Body of pancreas (tissue), 4 donors: ENCODE results near the gene TADA2A. TPM values are rescaled to one million over a fixed set of nuclear protein-coding genes. Genes with fewer than 3 reads are reported as not detected.

Source experiments
- ATAC-seq: fragments of 150-250 bp; one replicate; pipeline ENCODE4 v1.9.1; 2016
- DNase-seq, 4 donors: peaks; one replicate each; pipeline ENCODE4 v3.0.0-alpha.2; 2019
- H3K27ac ChIP-seq, 4 donors: fragments of 200-600 bp; sonication (generic); 1 replicate in 3 of 4; 2 replicates in 1 of 4; pipeline versions ENCODE4 v1.5.1 to v1.6.1; 2016 to 2019; ENCODE audit warnings: mild to moderate bottlenecking in 1 of 4, mixed read lengths in 1 of 4, moderate library complexity in 1 of 4
- H3K27me3 ChIP-seq, 2 donors: fragments of 200-600 bp; sonication (generic); one replicate each; pipeline ENCODE4 v1.6.0; 2016; ENCODE audit warnings: mild to moderate bottlenecking in 1 of 2
- H3K36me3 ChIP-seq, 2 donors: fragments of 200-600 bp; sonication (generic); replicated peaks in 1 of 2; 2 replicates each; pipeline ENCODE4 v1.5.1; 2016; ENCODE audit warnings: low read depth in 2 of 2; ENCODE audit not compliant: insufficient read depth in 1 of 2
- H3K4me1 ChIP-seq: fragments of 200-600 bp; sonication (generic); one replicate; pipeline ENCODE4 v1.6.0; 2016
- H3K4me3 ChIP-seq, 2 donors: fragments of 200-600 bp; sonication (generic); 1 replicate in 1 of 2; 2 replicates in 1 of 2; pipeline ENCODE4 v1.5.1; 2016 to 2019
- H3K9me3 ChIP-seq, 3 donors: fragments of 200-600 bp; sonication (generic); 1 replicate in 2 of 3; 2 replicates in 1 of 3; pipeline ENCODE4 v1.5.1; 2016
- POLR2A ChIP-seq, 3 donors: fragments of 450-650 bp; IDR thresholded peaks; one replicate each; pipeline ENCODE4 v1.6.1; 2016; ENCODE audit warnings: antibody characterized with exemption in 3 of 3, mild to moderate bottlenecking in 2 of 3
- WGBS, 2 donors: methylation state at CpG; one replicate each; pipeline ENCODE4 v1.1.5; 2017; 5-methylcytosine and 5-hydroxymethylcytosine counted together
- intact Hi-C: fragments of 100-400 bp; cut with DNase I; formaldehyde crosslinking; loops from one replicate; pipeline ENCODE4 v1.15.1; 2023
- total RNA-seq, 2 donors: library from RNA; depleted of rRNA; stranded (reverse); fragments of >200 nt; gene quantifications; one replicate each; pipeline ENCODE4 v1.1.0, GENCODE V29; 2016
- TF ChIP-seq, protein P1 (sequence below), 7 experiments: fragments of 450-650 bp in 4 of 7; fragments of 200-600 bp in 3 of 7; sonication (generic) in 3 of 7; IDR thresholded peaks; one replicate each; pipeline ENCODE4 v1.5.1; 2016 to 2019; ENCODE audit warnings: antibody characterized with exemption in 7 of 7

TADA2A gene
- total RNA-seq, 2 donors from 2014 or later, result 9.9 to 13.5 TPM

DNA sequence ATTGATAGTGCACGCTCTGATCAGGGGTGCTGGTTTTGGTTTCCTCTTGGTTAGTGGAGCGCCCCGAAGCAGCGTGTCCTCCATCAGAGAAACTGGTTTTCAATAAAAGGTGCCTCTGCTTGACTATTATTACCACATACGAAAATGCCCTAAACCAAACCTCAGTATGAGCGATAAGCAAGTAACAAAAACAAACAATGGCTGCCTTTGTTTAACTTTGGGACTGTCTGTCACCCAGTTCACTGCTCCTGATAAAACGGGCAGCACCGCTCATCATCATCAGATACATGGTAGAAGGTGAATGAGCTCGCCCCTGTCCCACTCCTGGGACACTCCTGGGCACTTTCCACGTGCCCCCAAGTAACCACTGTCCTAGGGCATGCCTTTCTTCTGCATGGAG lies 107.0 kb downstream of the TADA2A start:
- WGBS, 2 donors, result 61 to 96% methylated on average over 8 to 10 of the region's 10 CpGs
- ATAC-seq (no peak), DNase-seq (no peak)
- intact Hi-C loops, result no loop called here
- Histone ChIP-seq H3K27me3 (no peaks in the 10 kb centered on the region), H3K9me3 (no peaks in the 10 kb centered on the region), H3K27ac (peak overlapping the region in 1 of 4 donors; percentile 4), H3K4me3 (no peak overlapping the region), H3K4me1 (no peaks in the 10 kb centered on the region), H3K36me3 (peaks cover 11 to 12% of the 10 kb centered on the region in 2 donors)
- TF ChIP-seq POLR2A (IDR thresholded peaks at IDR 0.05), result no peak
- TF ChIP-seq, protein P1, sequence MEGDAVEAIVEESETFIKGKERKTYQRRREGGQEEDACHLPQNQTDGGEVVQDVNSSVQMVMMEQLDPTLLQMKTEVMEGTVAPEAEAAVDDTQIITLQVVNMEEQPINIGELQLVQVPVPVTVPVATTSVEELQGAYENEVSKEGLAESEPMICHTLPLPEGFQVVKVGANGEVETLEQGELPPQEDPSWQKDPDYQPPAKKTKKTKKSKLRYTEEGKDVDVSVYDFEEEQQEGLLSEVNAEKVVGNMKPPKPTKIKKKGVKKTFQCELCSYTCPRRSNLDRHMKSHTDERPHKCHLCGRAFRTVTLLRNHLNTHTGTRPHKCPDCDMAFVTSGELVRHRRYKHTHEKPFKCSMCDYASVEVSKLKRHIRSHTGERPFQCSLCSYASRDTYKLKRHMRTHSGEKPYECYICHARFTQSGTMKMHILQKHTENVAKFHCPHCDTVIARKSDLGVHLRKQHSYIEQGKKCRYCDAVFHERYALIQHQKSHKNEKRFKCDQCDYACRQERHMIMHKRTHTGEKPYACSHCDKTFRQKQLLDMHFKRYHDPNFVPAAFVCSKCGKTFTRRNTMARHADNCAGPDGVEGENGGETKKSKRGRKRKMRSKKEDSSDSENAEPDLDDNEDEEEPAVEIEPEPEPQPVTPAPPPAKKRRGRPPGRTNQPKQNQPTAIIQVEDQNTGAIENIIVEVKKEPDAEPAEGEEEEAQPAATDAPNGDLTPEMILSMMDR (IDR thresholded peaks at IDR 0.05), result no peak

DNA sequence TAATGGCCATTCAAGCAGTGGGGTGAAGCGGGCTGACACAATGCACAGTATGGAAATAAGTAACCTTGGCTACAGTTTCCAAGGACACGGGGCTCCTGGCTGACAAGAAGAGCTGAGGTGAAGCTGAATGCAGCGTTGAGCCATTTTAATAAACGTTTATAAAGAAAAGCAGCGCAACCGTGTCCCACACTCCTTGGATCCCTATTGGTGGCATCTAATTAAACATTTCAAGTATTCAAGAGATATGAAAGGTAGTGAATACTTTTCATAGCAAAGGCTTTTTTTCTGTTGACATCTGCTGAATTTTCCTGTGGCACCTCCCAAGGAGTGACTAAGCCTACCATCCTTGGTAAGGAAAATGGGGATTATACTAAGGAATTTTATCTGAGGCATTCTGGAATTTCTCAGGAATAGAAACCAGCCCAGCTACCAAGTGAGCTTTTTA lies 109.5 kb downstream of the TADA2A start:
- peaks cover 12 to 24% of the 10 kb centered on the region in 2 donors for H3K36me3 ChIP-seq
- ATAC-seq (no peak), DNase-seq (no peak)
- no peak for TF ChIP-seq POLR2A (IDR thresholded peaks at IDR 0.05)
- TF ChIP-seq, protein P1 (IDR thresholded peaks at IDR 0.05), result no peak
- no peaks in the 10 kb centered on the region for H3K4me1 ChIP-seq
- no peaks in the 10 kb centered on the region for H3K27me3 ChIP-seq
- no peak overlapping the region for H3K27ac ChIP-seq
- WGBS, 2 donors, result 54 to 67% methylated on average over 6 of the region's 6 CpGs
- no peak overlapping the region for H3K4me3 ChIP-seq
- intact Hi-C loops, result no loop called here
- H3K9me3 ChIP-seq, result no peaks in the 10 kb centered on the region

DNA sequence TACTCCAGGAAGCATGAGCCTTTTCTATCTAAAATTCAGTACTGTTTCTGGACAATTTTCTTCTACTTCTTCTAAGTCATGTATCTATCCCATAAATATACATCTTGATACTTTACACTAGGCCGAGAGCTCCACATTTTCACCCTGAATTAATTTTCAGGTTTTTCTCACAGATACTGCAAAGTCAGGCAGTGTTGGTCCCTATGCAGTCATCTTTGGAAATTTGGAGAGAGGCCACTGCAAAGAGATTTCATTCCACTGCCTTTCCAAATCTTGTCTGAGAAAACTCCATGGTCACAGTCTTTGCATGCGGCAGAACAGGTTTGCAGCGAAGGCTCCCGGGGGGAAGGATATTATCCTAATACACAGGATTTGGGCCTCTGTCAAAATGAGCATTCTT lies 111.2 kb downstream of the TADA2A start:
- ATAC-seq, result no peak
- Histone ChIP-seq H3K9me3 (no peaks in the 10 kb centered on the region), H3K36me3 (peaks cover 12 to 25% of the 10 kb centered on the region in 2 donors), H3K4me1 (no peaks in the 10 kb centered on the region), H3K4me3 (no peak overlapping the region), H3K27ac (no peak overlapping the region), H3K27me3 (no peaks in the 10 kb centered on the region)
- TF ChIP-seq, protein P1 (IDR thresholded peaks at IDR 0.05), result no peak
- no peak for TF ChIP-seq POLR2A (IDR thresholded peaks at IDR 0.05)
- 86 to 93% methylated on average over 4 of the region's 4 CpGs for WGBS, 2 donors
- intact Hi-C loops, result no loop called here
- DNase-seq, result no peak

DNA sequence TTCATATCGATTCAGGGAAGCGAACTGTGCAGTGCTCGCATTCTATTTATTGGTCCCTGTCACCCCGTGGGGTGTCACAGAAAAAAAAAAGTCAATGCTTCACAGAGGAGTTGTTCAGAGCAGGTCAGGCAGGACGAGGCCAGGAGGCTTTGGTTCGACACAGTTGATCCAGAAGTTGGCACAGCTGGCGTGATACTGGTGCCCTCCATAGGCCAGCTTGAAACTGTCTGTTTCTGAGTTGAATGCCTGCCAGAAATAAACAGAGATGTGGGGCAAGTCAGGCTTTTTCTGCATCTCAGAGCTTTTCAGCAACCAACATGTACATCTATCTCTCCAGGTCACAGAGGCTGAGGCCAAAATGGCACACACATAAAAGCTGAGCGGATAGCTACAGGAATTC lies 112.1 kb downstream of the TADA2A start:
- intact Hi-C loops, result no loop called here
- Histone ChIP-seq H3K4me1 (no peaks in the 10 kb centered on the region), H3K9me3 (no peaks in the 10 kb centered on the region), H3K4me3 (no peak overlapping the region), H3K36me3 (peaks cover 12 to 25% of the 10 kb centered on the region in 2 donors), H3K27me3 (no peaks in the 10 kb centered on the region), H3K27ac (no peak overlapping the region)
- DNase-seq, result no peak
- WGBS, 2 donors, result 78 to 79% methylated on average over 8 of the region's 8 CpGs
- ATAC-seq, result no peak
- TF ChIP-seq, protein P1 (IDR thresholded peaks at IDR 0.05), result no peak
- TF ChIP-seq POLR2A (IDR thresholded peaks at IDR 0.05), result no peak

DNA sequence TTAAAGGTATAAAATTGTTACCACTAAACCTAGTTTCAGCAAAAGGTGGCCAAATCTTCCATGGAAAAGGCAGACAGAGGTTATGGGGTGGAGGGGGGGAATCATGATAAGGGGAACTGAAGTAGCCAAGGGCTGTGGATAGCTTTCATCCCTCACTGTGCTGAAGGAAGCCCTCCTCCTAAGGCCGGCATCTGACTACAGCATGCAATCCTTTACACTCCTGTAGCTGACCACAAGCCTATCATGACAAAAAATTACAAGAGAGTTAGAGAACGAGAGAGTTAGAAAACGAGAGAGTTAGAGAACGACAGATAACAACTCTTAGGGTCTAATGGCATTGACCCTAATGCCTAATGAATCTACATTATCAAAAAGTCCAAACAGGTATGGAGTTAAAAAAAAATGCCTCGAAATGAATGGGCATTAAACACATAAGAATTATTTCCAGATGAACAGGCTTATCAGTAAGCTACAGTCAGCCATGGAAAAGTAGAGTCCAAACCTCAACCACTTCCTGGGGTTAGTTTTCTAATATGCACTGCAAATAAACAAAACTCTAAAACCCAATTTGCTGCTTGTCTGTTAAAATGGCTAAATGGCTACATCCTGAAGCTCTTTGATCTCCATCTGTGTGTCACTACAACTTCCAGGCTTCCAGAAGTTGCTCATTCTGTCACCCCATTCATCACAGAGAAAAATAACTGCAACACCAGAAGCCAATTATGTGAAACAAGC lies 112.7 kb downstream of the TADA2A start:
- H3K4me1 ChIP-seq, result no peaks in the 10 kb centered on the region
- H3K27me3 ChIP-seq, result no peaks in the 10 kb centered on the region
- ATAC-seq, result no peak
- DNase-seq, result no peak
- WGBS, 2 donors, result 74 to 78% methylated on average over 5 of the region's 5 CpGs
- peaks cover 12 to 25% of the 10 kb centered on the region in 2 donors for H3K36me3 ChIP-seq
- intact Hi-C loops, result no loop called here
- TF ChIP-seq, protein P1 (IDR thresholded peaks at IDR 0.05), result no peak
- no peak overlapping the region for H3K4me3 ChIP-seq
- no peak overlapping the region for H3K27ac ChIP-seq
- no peaks in the 10 kb centered on the region for H3K9me3 ChIP-seq
